MM.1S (cell line): ENCODE results near the gene PRPSAP2.

Source experiments
- DNase-seq: peaks from one replicate; pipeline ENCODE4 v3.0.0-alpha.2; 2015
- H2AFZ ChIP-seq: fragments of 300-600 bp; sonication (generic); 2 replicates; pipeline ENCODE4 v1.6.0; 2016; ENCODE audit warnings: antibody characterized with exemption, low read length
- H3F3A ChIP-seq: fragments of 300-600 bp; sonication (generic); 2 replicates; pipeline ENCODE4 v1.6.1; 2016; ENCODE audit warnings: mild to moderate bottlenecking, antibody characterized with exemption, low read length, moderate library complexity, mixed read lengths; ENCODE audit not compliant: insufficient read depth
- H3K27ac ChIP-seq: fragments of 300-600 bp; sonication (generic); 2 replicates; pipeline ENCODE4 v1.5.1; 2016; ENCODE audit warnings: mild to moderate bottlenecking, low read length
- H3K27me3 ChIP-seq: fragments of 300-600 bp; sonication (generic); replicated peaks from 2 replicates; pipeline ENCODE4 v1.6.0; 2016; ENCODE audit warnings: low read length; ENCODE audit not compliant: insufficient read depth
- H3K36me3 ChIP-seq: fragments of 300-600 bp; sonication (generic); replicated peaks from 2 replicates; pipeline ENCODE4 v1.6.1; 2016; ENCODE audit warnings: mild to moderate bottlenecking, low read length, mixed read lengths; ENCODE audit not compliant: insufficient read depth
- H3K4me1 ChIP-seq: fragments of 300-600 bp; sonication (generic); 2 replicates; pipeline ENCODE4 v1.6.1; 2016; ENCODE audit warnings: low read length, mixed read lengths
- H3K4me2 ChIP-seq: fragments of 300-600 bp; sonication (generic); 2 replicates; pipeline ENCODE4 v1.6.0; 2016; ENCODE audit warnings: low read depth, low read length
- H3K4me3 ChIP-seq: fragments of 300-600 bp; sonication (generic); 2 replicates; pipeline ENCODE4 v1.5.1; 2016; ENCODE audit warnings: low read length, mixed read lengths
- H3K79me2 ChIP-seq: fragments of 300-600 bp; sonication (generic); 2 replicates; pipeline ENCODE4 v1.6.1; 2016; ENCODE audit warnings: mixed run types, low read length, mixed read lengths
- H3K9ac ChIP-seq: fragments of 300-600 bp; sonication (generic); 2 replicates; pipeline ENCODE4 v1.6.1; 2016; ENCODE audit warnings: low read length, mixed read lengths
- H3K9me2 ChIP-seq: fragments of 300-600 bp; sonication (generic); replicated peaks from 2 replicates; pipeline ENCODE4 v1.6.1; 2016; ENCODE audit warnings: mild to moderate bottlenecking, low read length, mixed read lengths; ENCODE audit not compliant: insufficient read depth
- H3K9me3 ChIP-seq: fragments of 300-600 bp; sonication (generic); replicated peaks from 2 replicates; pipeline ENCODE4 v1.6.1; 2016; ENCODE audit warnings: mild to moderate bottlenecking, low read length, mixed read lengths; ENCODE audit not compliant: insufficient read depth
- H4K20me1 ChIP-seq: fragments of 300-600 bp; sonication (generic); 2 replicates; pipeline ENCODE4 v1.6.1; 2016; ENCODE audit warnings: mild to moderate bottlenecking, low read length, moderate library complexity, mixed read lengths; ENCODE audit not compliant: insufficient read depth
- EZH2 ChIP-seq: fragments of 300-600 bp; sonication (generic); optimal IDR thresholded peaks from 2 replicates; pipeline ENCODE3; 2017; ENCODE audit warnings: low read depth, mild to moderate bottlenecking, antibody characterized with exemption, low read length, mixed read lengths
- EZH2phosphoT487 ChIP-seq: fragments of 300-600 bp; sonication (generic); IDR thresholded peaks from 2 replicates; pipeline ENCODE4 v1.6.1; 2018; ENCODE audit warnings: antibody characterized with exemption, low read length
- TF ChIP-seq, protein P1 (sequence below): fragments of 300-600 bp; sonication (generic); IDR thresholded peaks from 2 replicates; pipeline ENCODE4 v1.5.1; 2016; ENCODE audit warnings: antibody characterized with exemption, low read length, mixed read lengths

The PRPSAP2 gene

GRCh38 chr17:18944646-18945045, 86.7 kb downstream of the PRPSAP2 start:
- Histone ChIP-seq H3F3A (no peaks in the 10 kb centered on the region), H3K79me2 (no peaks in the 10 kb centered on the region), H3K4me1 (no peaks in the 10 kb centered on the region), H3K27ac (no peak overlapping the region), H2AFZ (no peak overlapping the region), H3K4me2 (no peak overlapping the region), H3K9ac (no peak overlapping the region), H3K27me3 (no peaks in the 10 kb centered on the region), H3K9me3 (no peaks in the 10 kb centered on the region), H3K4me3 (no peak overlapping the region), H3K9me2 (no peaks in the 10 kb centered on the region), H3K36me3 (no peaks in the 10 kb centered on the region), H4K20me1 (no peaks in the 10 kb centered on the region)
- no peak for TF ChIP-seq EZH2phosphoT487
- TF ChIP-seq, protein P1, sequence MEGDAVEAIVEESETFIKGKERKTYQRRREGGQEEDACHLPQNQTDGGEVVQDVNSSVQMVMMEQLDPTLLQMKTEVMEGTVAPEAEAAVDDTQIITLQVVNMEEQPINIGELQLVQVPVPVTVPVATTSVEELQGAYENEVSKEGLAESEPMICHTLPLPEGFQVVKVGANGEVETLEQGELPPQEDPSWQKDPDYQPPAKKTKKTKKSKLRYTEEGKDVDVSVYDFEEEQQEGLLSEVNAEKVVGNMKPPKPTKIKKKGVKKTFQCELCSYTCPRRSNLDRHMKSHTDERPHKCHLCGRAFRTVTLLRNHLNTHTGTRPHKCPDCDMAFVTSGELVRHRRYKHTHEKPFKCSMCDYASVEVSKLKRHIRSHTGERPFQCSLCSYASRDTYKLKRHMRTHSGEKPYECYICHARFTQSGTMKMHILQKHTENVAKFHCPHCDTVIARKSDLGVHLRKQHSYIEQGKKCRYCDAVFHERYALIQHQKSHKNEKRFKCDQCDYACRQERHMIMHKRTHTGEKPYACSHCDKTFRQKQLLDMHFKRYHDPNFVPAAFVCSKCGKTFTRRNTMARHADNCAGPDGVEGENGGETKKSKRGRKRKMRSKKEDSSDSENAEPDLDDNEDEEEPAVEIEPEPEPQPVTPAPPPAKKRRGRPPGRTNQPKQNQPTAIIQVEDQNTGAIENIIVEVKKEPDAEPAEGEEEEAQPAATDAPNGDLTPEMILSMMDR, result no peak
- TF ChIP-seq EZH2, result no peak
- no peak for DNase-seq

DNA sequence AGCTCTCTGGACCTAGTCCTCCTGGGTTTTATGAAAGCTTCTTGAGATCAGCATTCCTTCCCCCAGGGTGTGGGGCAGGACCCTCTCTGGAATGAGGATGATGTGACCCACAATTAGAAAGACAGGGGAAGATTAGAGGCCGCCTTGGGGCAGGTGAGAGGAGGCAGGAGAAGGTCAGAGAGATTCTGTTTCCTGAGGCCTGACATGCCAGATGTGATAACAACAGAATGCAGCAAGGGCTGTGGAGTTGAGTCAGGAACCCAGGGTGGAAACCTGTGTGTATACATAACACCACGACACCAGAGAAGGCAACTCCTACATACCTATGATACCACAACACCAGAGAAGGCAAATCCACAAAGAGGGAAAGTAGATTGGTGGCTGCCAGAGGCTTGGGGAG, 88.6 kb downstream of the PRPSAP2 start:
- H3K9me3 ChIP-seq, result no peaks in the 10 kb centered on the region
- H2AFZ ChIP-seq, result no peak overlapping the region
- H3K79me2 ChIP-seq, result no peaks in the 10 kb centered on the region
- H3K9ac ChIP-seq, result no peak overlapping the region
- no peak overlapping the region for H3K4me3 ChIP-seq
- H3K4me1 ChIP-seq, result no peaks in the 10 kb centered on the region
- no peak overlapping the region for H3K4me2 ChIP-seq
- no peaks in the 10 kb centered on the region; the same call in 1 of the 2 replicates for H3K27me3 ChIP-seq
- H3K9me2 ChIP-seq, result no peaks in the 10 kb centered on the region
- TF ChIP-seq EZH2 (no peak), EZH2phosphoT487 (no peak)
- TF ChIP-seq, protein P1, result no peak
- no peak overlapping the region for H3K27ac ChIP-seq
- no peaks in the 10 kb centered on the region for H3K36me3 ChIP-seq
- no peaks in the 10 kb centered on the region for H3F3A ChIP-seq
- no peaks in the 10 kb centered on the region for H4K20me1 ChIP-seq
- no peak for DNase-seq

DNA sequence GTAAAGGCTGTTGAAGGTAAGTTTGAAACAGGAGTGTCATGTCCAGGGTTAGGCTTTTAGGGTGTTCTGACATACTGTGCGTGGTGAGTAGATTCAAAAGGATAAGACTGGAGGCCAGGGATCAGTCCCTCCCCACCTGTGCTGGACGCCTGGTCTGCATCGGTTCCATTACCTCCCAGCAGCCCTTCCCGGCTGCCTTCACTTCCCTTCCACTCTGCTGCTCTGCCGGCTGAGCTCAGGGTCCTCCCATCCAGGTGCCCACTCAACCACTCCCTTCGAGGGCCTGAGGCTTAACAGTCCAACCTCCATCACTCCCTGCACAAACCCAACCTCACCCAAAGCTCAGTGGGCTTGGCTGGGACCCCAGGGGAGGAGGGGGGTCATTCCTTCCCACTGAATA, 89.9 kb downstream of the PRPSAP2 start:
- H3K4me1 ChIP-seq, result no peaks in the 10 kb centered on the region
- DNase-seq, result no peak
- H3K36me3 ChIP-seq, result no peaks in the 10 kb centered on the region
- no peaks in the 10 kb centered on the region for H3F3A ChIP-seq
- H4K20me1 ChIP-seq, result no peaks in the 10 kb centered on the region
- H3K79me2 ChIP-seq, result no peaks in the 10 kb centered on the region
- no peak overlapping the region for H2AFZ ChIP-seq
- no peak overlapping the region for H3K4me2 ChIP-seq
- H3K4me3 ChIP-seq, result no peak overlapping the region
- TF ChIP-seq EZH2, result no peak
- TF ChIP-seq, protein P1, result no peak
- no peak for TF ChIP-seq EZH2phosphoT487
- no peaks in the 10 kb centered on the region for H3K9me2 ChIP-seq
- no peak overlapping the region for H3K27ac ChIP-seq
- H3K27me3 ChIP-seq, result no peaks in the 10 kb centered on the region; the same call in 1 of the 2 replicates
- no peak overlapping the region for H3K9ac ChIP-seq
- no peaks in the 10 kb centered on the region for H3K9me3 ChIP-seq
